ENCODE results near the gene FBXO44. TPM values are rescaled to one million over a fixed set of nuclear protein-coding genes. Genes with fewer than 3 reads are reported as not detected.

The FBXO44 gene
- total RNA-seq, 1 experiment from 2014 or later, result 34.9 TPM

DNA sequence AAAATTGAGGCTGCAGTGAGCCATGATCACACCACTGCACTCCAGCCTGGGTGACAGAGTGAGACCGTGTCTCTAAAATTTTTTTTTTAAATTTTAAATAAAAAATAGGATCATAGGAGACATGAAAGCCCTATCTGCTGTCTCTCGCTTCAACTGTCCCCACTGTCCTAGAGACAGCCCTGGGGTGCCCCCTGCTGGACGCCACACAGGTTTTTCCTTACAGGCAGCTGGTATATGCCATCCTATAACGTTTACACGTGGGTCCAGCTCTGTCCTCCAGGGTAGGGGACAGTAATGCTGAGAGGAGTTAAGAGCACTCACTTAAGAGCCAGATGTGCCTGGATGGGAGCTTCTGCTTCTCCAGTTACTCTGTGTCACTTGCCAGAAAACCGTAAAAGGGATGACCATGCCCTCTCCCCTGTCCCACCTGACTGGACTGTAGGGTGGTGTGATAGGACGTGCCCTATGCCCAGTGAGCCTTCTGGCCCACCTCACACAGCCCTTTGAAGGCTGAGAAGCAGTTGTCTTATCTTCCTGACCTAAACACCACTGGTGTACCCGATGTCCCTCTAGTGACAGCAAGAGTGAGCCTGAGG, 8.9 kb upstream of the FBXO44 start:
- Mint-ChIP-seq H3K27me3 (ENCODE audit: low read depth) (peaks cover 7% of the 10 kb centered on the region), H3K4me1 (peaks cover 13% of the 10 kb centered on the region), H3K9me3 (no peaks in the 10 kb centered on the region), H3K36me3 (no peaks in the 10 kb centered on the region), H3K27ac (no peak overlapping the region), H3K4me3 (no peak overlapping the region)
- POLR2A ChIA-PET, result interaction anchor here (1.0 kb wide), 1 partner anchor 286 kb away, joined by 3 read pairs; no protein-coding TSS in a partner anchor
- peak; percentile 89 for DNase-seq (ENCODE audit: low spot score)
- peak; percentile 48 for ATAC-seq
- CTCF ChIA-PET, result interaction anchor here (0.5 to 4.9 kb wide), 67 partner anchors 8 to 608 kb away, joined by 3 to 40 read pairs (median 5); partner anchors contain the start of genes AGTRAP, DISP3, EXOSC10 and FBXO2
- no peak for TF ChIP-seq SP1 (CRISPR knock-in tag; conservative IDR thresholded peaks at IDR 0.05)
- TF ChIP-seq TCF7 (CRISPR knock-in tag; IDR thresholded peaks at IDR 0.05; ENCODE audit: low read depth), result no peak
- TF ChIP-seq GTF2I (CRISPR knock-in tag; conservative IDR thresholded peaks at IDR 0.05), result no peak
- TF ChIP-seq NFYB (CRISPR knock-in tag; conservative IDR thresholded peaks at IDR 0.05; ENCODE audit: low read depth), result no peak
- peak; percentile 84 for TF ChIP-seq CTCF (IDR thresholded peaks at IDR 0.05)
- TF ChIP-seq OVOL2 (CRISPR knock-in tag; IDR thresholded peaks at IDR 0.05; ENCODE audit: borderline replicate concordance), result no peak
- TF ChIP-seq IRF2 (CRISPR knock-in tag; IDR thresholded peaks at IDR 0.05; ENCODE audit: borderline replicate concordance, low read depth), result no peak

GRCh38 chr1:11646317-11646716, 8.4 kb upstream of the FBXO44 start:
- H3K4me3 Mint-ChIP-seq, result no peak overlapping the region
- POLR2A ChIA-PET, result interaction anchor here (1.0 kb wide), 1 partner anchor 287 kb away, joined by 3 read pairs; no protein-coding TSS in a partner anchor
- H3K9me3 Mint-ChIP-seq, result no peaks in the 10 kb centered on the region
- H3K27ac Mint-ChIP-seq, result no peak overlapping the region
- H3K4me1 Mint-ChIP-seq, result peaks cover 19% of the 10 kb centered on the region
- CTCF ChIA-PET, result interaction anchor here (0.5 to 4.9 kb wide), 63 partner anchors 8 to 609 kb away, joined by 3 to 40 read pairs (median 5); partner anchors contain the start of genes AGTRAP, DISP3, EXOSC10 and FBXO2
- H3K27me3 Mint-ChIP-seq (ENCODE audit: low read depth), result peaks cover 11% of the 10 kb centered on the region
- no peaks in the 10 kb centered on the region for H3K36me3 Mint-ChIP-seq
- DNase-seq (ENCODE audit: low spot score), result no peak
- no peak for ATAC-seq
- TF ChIP-seq, protein P1, sequence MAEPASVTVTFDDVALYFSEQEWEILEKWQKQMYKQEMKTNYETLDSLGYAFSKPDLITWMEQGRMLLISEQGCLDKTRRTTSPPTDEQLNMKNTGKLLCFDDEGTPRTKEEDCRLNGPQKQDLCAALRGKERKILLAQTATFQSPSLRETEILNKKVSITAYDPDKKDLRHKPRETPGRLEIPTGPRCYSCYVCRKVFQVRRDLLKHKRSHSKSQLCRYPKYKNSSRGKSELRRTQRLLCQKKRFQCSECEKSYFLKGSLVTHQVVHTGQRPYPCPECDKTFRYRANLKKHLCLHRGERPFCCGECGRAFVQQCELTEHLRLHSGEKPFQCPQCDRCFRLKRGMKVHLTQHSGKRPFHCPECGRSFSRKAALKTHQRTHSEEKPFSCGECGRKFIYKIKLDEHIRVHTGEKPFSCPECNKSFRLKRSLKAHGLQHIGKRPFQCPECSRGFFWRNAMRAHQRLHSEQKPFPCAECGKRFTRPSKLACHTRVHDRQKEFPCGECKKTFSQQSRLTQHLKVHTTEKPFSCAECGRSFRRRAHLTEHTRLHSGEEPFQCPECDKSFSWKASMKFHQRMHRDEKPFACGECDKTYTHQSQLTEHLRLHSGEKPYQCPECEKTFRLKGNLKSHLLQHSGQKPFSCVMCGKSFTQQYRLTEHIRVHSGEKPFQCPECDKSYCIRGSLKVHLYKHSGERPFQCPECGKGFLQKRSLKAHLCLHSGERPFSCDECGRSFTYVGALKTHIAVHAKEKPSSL (CRISPR knock-in tag; conservative IDR thresholded peaks at IDR 0.05), result no peak

- no peaks in the 10 kb centered on the region for H3K9me3 Mint-ChIP-seq
- peaks cover 22% of the 10 kb centered on the region for H3K4me1 Mint-ChIP-seq
- H3K27me3 Mint-ChIP-seq (ENCODE audit: low read depth), result peaks cover 21% of the 10 kb centered on the region
- no peak overlapping the region for H3K27ac Mint-ChIP-seq
- ChIA-PET CTCF (interaction anchor here (0.6 to 2.0 kb wide), 2 partner anchors 11 to 347 kb away, joined by 4 to 6 read pairs; no protein-coding TSS in a partner anchor), POLR2A (no interaction called here)
- TF ChIP-seq, protein P2, sequence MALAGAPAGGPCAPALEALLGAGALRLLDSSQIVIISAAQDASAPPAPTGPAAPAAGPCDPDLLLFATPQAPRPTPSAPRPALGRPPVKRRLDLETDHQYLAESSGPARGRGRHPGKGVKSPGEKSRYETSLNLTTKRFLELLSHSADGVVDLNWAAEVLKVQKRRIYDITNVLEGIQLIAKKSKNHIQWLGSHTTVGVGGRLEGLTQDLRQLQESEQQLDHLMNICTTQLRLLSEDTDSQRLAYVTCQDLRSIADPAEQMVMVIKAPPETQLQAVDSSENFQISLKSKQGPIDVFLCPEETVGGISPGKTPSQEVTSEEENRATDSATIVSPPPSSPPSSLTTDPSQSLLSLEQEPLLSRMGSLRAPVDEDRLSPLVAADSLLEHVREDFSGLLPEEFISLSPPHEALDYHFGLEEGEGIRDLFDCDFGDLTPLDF (CRISPR knock-in tag; IDR thresholded peaks at IDR 0.05), result no peak
- no peak for TF ChIP-seq NFATC4 (CRISPR knock-in tag; IDR thresholded peaks at IDR 0.05)
- TF ChIP-seq NR2C2 (CRISPR knock-in tag; IDR thresholded peaks at IDR 0.05), result no peak
- TF ChIP-seq ATF1 (CRISPR knock-in tag; IDR thresholded peaks at IDR 0.05), result no peak
- TF ChIP-seq NR3C1 (CRISPR knock-in tag; conservative IDR thresholded peaks at IDR 0.05; ENCODE audit: low read depth), result no peak
- TF ChIP-seq CREB1 (CRISPR knock-in tag; IDR thresholded peaks at IDR 0.05), result no peak
- TF ChIP-seq E2F4 (CRISPR knock-in tag; IDR thresholded peaks at IDR 0.05; ENCODE audit: borderline replicate concordance, low read depth), result no peak
- TF ChIP-seq NR1H2 (CRISPR knock-in tag; IDR thresholded peaks at IDR 0.05), result no peak
- TF ChIP-seq ESRRA (CRISPR knock-in tag; IDR thresholded peaks at IDR 0.05; ENCODE audit: borderline replicate concordance), result no peak
- no peak for TF ChIP-seq JUN (CRISPR knock-in tag; IDR thresholded peaks at IDR 0.05)
- TF ChIP-seq, protein P3, sequence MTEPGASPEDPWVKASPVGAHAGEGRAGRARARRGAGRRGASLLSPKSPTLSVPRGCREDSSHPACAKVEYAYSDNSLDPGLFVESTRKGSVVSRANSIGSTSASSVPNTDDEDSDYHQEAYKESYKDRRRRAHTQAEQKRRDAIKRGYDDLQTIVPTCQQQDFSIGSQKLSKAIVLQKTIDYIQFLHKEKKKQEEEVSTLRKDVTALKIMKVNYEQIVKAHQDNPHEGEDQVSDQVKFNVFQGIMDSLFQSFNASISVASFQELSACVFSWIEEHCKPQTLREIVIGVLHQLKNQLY (CRISPR knock-in tag; IDR thresholded peaks at IDR 0.05), result no peak
- no peak for TF ChIP-seq USF2 (CRISPR knock-in tag; IDR thresholded peaks at IDR 0.05)
- TF ChIP-seq, protein P4, sequence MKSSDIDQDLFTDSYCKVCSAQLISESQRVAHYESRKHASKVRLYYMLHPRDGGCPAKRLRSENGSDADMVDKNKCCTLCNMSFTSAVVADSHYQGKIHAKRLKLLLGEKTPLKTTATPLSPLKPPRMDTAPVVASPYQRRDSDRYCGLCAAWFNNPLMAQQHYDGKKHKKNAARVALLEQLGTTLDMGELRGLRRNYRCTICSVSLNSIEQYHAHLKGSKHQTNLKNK (CRISPR knock-in tag; IDR thresholded peaks at IDR 0.05), result no peak
- TF ChIP-seq SMAD4 (CRISPR knock-in tag; IDR thresholded peaks at IDR 0.05), result no peak
- ATAC-seq (no peak), DNase-seq (ENCODE audit: low spot score) (no peak)
- H3K4me3 Mint-ChIP-seq, result no peak overlapping the region
- H3K36me3 Mint-ChIP-seq, result no peaks in the 10 kb centered on the region
These were observed 7.3 kb upstream of the FBXO44 start for GRCh38 chr1:11647333-11647732.

Data from WTC11 (cell line).